BJ (cell line): ENCODE results near the gene SNCB. TPM values are rescaled to one million over a fixed set of nuclear protein-coding genes. Genes with fewer than 3 reads are reported as not detected.
"Not testable (repeated sequence)": the region's sequence is repeated elsewhere in the genome, so short reads cannot be mapped to it uniquely, and the experiment has no call there.

ENCODE experiments used
- CTCF ChIA-PET: fragments of 350-600 bp; formaldehyde crosslinking; extraction: SDS; loops from one replicate; lab custom pipeline; 2021; ENCODE audit warnings: antibody characterized with exemption, inconsistent platforms; lab: Yijun Ruan, JAX
- POLR2A ChIA-PET: fragments of 300-600 bp; sonication (Branson Sonifier 250); formaldehyde crosslinking; extraction: SDS; loops from one replicate; lab custom pipeline; 2021; ENCODE audit warnings: antibody characterized with exemption; lab: Charles Lee
- DNase-seq: peaks from one replicate; pipeline ENCODE4 v3.0.0-alpha.2; 2011; ENCODE audit warnings: low read depth
- H3K27me3 ChIP-seq: 2 replicates; pipeline ENCODE4 v1.6.0; 2011; ENCODE audit warnings: low read length; ENCODE audit not compliant: control insufficient read depth, insufficient read depth
- H3K36me3 ChIP-seq: 2 replicates; pipeline ENCODE4 v1.5.1; 2011; ENCODE audit warnings: low read length; ENCODE audit not compliant: control insufficient read depth, insufficient read depth
- H3K4me3 ChIP-seq: 2 replicates; pipeline ENCODE4 v1.5.1; 2011; ENCODE audit warnings: low read depth, mild to moderate bottlenecking, control low read depth, low read length
- polyA plus RNA-seq: library from polyadenylated mRNA; depleted of rRNA; stranded (reverse); fragments of >200 nt; gene quantifications from 2 replicates; pipeline ENCODE4 v1.2.3, GENCODE V29; 2011
- TF ChIP-seq, protein P1 (sequence below): IDR thresholded peaks from 2 replicates; pipeline ENCODE4 v1.5.1; 2011; ENCODE audit warnings: low read depth, mild to moderate bottlenecking, control low read depth, inconsistent platforms, low read length, moderate library complexity; ENCODE audit not compliant: insufficient read depth

The SNCB gene
- polyA plus RNA-seq, 1 experiment = not detected

DNA sequence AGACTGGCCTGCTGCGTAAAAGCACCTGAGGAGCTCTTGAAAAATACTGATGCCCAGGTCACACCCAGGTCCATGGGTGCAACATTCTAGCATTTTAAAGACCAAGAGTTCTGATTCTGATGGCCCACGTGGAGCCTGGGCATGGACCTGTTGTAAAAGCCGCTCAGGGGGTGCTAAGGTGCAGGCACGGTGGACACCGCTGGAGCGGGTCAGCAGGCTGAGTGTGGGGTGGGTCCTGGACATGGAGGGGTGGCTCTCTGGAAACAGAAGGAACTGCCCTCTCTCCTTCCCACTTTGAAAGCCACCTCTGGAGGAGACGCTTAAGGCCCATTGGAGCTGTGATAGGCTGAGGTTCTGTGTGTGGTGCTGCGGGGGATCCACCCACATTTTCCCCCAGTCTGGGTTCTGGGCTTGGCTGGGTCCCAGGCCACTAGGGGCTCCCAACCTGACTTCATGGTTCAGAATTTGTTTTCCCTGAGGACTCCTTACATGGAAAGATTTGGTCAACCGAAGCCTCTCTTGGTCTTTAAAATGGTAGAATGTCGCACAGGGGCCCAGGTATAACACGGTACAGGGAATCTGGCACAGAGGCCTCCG is 37.0 kb downstream of the SNCB start:
- DNase-seq = no peak
- TF ChIP-seq, protein P1, sequence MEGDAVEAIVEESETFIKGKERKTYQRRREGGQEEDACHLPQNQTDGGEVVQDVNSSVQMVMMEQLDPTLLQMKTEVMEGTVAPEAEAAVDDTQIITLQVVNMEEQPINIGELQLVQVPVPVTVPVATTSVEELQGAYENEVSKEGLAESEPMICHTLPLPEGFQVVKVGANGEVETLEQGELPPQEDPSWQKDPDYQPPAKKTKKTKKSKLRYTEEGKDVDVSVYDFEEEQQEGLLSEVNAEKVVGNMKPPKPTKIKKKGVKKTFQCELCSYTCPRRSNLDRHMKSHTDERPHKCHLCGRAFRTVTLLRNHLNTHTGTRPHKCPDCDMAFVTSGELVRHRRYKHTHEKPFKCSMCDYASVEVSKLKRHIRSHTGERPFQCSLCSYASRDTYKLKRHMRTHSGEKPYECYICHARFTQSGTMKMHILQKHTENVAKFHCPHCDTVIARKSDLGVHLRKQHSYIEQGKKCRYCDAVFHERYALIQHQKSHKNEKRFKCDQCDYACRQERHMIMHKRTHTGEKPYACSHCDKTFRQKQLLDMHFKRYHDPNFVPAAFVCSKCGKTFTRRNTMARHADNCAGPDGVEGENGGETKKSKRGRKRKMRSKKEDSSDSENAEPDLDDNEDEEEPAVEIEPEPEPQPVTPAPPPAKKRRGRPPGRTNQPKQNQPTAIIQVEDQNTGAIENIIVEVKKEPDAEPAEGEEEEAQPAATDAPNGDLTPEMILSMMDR = no peak
- Histone ChIP-seq H3K27me3 (no peaks in the 10 kb centered on the region), H3K4me3 (no peak overlapping the region), H3K36me3 (no peaks in the 10 kb centered on the region)
- ChIA-PET CTCF (interaction anchor here (1.1 kb wide), 1 partner anchor 20 kb away, joined by 3 read pairs; no protein-coding TSS in a partner anchor), POLR2A (no interaction called here)

DNA sequence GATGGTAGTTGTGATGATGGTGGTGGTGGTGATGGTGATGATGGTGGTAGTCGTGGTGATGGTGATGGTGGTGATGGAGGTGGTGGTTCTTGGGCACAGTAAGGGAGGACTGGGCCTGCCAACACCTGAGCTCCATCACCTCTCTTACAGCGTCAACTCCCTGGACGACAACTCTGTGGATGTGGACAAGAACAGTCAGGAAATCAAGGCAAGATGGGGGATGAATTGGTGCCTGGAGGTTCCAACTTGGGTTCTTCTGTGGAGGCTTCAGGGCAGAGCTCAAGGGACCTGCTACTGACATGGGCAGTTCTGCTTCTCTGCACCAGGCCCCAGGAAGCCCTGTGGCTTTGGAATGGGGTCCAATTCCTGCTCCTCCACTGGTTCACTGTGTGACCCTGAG is 37.8 kb downstream of the SNCB start:
- CTCF ChIA-PET = interaction anchor here (1.1 kb wide), 1 partner anchor 19 kb away, joined by 3 read pairs; no protein-coding TSS in a partner anchor
- DNase-seq = no peak
- TF ChIP-seq, protein P1 = no peak
- no peak overlapping the region for H3K4me3 ChIP-seq
- no peaks in the 10 kb centered on the region for H3K36me3 ChIP-seq
- H3K27me3 ChIP-seq = no peaks in the 10 kb centered on the region
- POLR2A ChIA-PET = no interaction called here

DNA sequence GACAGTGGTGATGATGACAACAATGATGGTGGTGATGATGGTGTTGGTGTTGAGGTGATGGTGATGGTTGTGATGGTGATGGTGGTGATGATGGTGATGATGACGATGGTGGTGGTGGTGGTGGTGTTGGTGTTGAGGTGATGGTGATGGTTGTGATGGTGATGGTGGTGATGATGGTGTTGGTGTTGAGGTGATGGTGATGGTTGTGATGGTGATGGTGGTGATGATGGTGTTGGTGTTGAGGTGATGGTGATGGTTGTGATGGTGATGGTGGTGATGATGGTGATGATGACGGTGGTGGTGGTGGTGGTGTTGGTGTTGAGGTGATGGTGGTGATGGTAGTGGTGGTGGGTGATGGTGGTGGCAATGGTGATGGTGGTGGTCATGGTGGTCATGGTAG is 38.7 kb downstream of the SNCB start:
- CTCF ChIA-PET, H3K27me3 ChIP-seq, H3K4me3 ChIP-seq, POLR2A ChIA-PET, DNase-seq, H3K36me3 ChIP-seq: not testable (repeated sequence)

DNA sequence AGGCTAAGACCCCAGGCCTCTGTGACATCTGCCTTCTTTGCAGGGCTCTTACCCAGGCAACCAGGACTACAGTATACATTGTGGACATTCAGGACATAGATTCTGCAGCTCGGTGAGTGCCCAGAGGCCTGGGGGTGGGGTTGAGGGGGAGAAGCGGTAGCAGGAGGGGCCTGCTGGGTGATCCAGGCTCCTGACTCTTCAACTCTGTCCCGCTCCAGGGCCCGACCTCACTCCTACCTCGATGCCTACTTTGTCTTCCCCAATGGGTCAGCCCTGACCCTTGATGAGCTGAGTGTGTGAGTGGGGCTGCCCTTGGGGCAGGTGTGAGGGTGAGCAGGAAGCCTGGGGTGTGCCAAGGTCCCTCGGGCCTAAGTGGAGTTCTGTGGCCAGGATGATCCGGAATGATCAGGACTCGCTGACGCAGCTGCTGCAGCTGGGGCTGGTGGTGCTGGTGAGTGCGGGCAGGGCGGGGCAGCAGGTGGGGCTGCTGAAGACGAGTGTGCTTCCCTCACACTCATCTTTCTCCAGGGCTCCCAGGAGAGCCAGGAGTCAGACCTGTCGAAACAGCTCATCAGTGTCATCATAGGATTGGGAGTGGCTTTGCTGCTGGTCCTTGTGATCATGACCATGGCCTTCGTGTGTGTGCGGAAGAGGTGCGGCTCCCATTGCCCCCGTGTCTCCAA is 40.2 kb downstream of the SNCB start:
- CTCF ChIA-PET = interaction anchor here (1.0 to 1.8 kb wide), 2 partner anchors 11 to 17 kb away, joined by 4 to 6 read pairs; no protein-coding TSS in a partner anchor

DNA sequence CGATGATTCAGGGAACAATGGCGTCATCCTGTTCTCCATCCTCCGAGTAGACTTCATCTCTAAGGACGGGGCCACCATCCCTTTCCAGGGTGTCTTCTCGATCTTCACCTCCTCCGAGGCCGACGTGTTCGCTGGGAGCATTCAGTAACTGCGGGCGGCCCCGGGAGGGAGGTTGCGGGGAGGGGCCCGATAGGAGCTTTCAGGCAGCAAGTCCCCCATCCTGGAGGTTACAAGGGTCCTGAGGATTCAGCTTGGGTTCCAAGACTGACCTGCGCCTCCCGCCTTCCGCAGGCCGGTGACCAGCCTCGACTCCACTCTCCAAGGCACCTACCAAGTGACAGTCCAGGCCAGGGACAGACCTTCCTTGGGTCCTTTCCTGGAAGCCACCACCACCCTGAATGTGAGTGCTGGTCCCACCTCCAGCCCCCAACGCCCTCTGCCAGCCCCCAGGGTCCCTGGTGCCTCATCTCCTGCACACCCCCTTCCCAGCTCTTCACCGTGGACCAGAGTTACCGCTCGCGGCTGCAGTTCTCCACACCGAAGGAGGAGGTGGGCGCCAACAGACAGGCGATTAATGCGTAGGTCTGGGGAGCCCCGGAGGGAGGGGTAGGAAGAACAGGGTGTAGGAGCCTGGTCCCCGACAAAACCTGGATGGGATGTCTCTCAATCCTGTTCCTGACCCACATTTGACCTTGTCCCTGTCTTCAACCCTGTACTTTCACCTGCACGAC is 41.1 kb downstream of the SNCB start:
- Histone ChIP-seq H3K27me3 (no peaks in the 10 kb centered on the region), H3K36me3 (no peaks in the 10 kb centered on the region), H3K4me3 (no peak overlapping the region)
- TF ChIP-seq, protein P1 = no peak
- CTCF ChIA-PET = interaction anchor here (0.9 to 1.8 kb wide), 2 partner anchors 16 kb away, joined by 3 to 6 read pairs; no protein-coding TSS in a partner anchor
- DNase-seq = no peak
- POLR2A ChIA-PET = no interaction called here

More for the DNA sequence above, 40.2 kb downstream of the SNCB start:
- H3K4me3 ChIP-seq = no peak overlapping the region
- no peaks in the 10 kb centered on the region for H3K27me3 ChIP-seq
- TF ChIP-seq, protein P1 = no peak
- DNase-seq = no peak
- POLR2A ChIA-PET = no interaction called here
- H3K36me3 ChIP-seq = no peaks in the 10 kb centered on the region
